HL-60 (cell line): ENCODE data around the gene ADSL.

Experiments
- DNase-seq, 2 experiments: peaks; one replicate each; pipeline ENCODE4 v3.0.0-alpha.2; 2010 to 2020; ENCODE audit warnings: low read depth in 1 of 2, low spot score in 1 of 2
- H3K27ac ChIP-seq: fragments of 250-450 bp; sonication (Bioruptor Pico); replicated peaks from 2 replicates; pipeline ENCODE4 v1.5.1; 2020; ENCODE audit warnings: mild to moderate bottlenecking, moderate library complexity
- H3K27me3 ChIP-seq: fragments of 250-450 bp; sonication (Bioruptor Pico); 2 replicates; pipeline ENCODE4 v1.5.1; 2021; ENCODE audit warnings: mild to moderate bottlenecking, moderate library complexity; ENCODE audit not compliant: insufficient read depth, poor library complexity, severe bottlenecking
- H3K4me3 ChIP-seq: replicated peaks from 2 replicates; pipeline ENCODE4 v1.5.1; 2011; ENCODE audit warnings: mild to moderate bottlenecking, control low read depth, low read length; ENCODE audit not compliant: insufficient read depth
- GABPA ChIP-seq: IDR thresholded peaks from 2 replicates; pipeline ENCODE4 v1.6.1; 2012; ENCODE audit warnings: low read depth
- POLR2AphosphoS5 ChIP-seq: IDR thresholded peaks from 2 replicates; pipeline ENCODE4 v1.6.1; 2012; ENCODE audit warnings: low read depth
- SPI1 ChIP-seq: IDR thresholded peaks from 2 replicates; pipeline ENCODE4 v1.6.1; 2012; ENCODE audit warnings: low read depth, mild to moderate bottlenecking, borderline replicate concordance
- TF ChIP-seq, protein P1 (sequence below): IDR thresholded peaks from one replicate; pipeline ENCODE4 v1.5.1; 2011; ENCODE audit warnings: low read length, control low read depth, inconsistent platforms; ENCODE audit not compliant: insufficient read depth
- TF ChIP-seq, protein P2 (sequence below): IDR thresholded peaks from 2 replicates; pipeline ENCODE4 v1.6.1; 2012; ENCODE audit warnings: low read depth; ENCODE audit not compliant: insufficient replicate concordance

The ADSL gene

DNA sequence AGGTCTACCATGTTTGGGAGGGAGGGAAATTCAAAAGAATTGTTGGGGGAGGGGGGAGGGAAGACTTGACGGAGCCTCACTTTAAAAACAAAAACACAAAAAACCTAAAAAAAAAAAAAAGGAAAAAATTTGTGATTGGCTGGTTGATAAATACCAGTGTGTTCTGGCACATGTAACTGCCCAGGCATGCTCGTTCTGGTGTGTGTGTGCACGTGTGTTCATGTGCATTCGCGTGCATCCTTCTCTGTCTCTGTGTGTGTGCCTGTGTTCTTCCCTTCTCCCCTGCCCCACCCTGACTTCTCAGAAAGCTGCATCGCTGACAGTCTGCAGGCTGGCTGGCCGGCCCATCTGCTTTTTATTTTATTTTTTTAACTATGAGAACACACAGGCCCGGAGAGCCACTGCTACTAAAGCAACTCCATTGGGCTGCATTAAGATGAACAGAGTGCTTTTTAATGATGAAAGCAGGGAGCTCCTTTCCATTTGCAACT is 22.6 kb upstream of the ADSL start:
- DNase-seq = no peak
- H3K27me3 ChIP-seq = no peaks in the 10 kb centered on the region
- no peak for TF ChIP-seq POLR2AphosphoS5
- TF ChIP-seq, protein P1, sequence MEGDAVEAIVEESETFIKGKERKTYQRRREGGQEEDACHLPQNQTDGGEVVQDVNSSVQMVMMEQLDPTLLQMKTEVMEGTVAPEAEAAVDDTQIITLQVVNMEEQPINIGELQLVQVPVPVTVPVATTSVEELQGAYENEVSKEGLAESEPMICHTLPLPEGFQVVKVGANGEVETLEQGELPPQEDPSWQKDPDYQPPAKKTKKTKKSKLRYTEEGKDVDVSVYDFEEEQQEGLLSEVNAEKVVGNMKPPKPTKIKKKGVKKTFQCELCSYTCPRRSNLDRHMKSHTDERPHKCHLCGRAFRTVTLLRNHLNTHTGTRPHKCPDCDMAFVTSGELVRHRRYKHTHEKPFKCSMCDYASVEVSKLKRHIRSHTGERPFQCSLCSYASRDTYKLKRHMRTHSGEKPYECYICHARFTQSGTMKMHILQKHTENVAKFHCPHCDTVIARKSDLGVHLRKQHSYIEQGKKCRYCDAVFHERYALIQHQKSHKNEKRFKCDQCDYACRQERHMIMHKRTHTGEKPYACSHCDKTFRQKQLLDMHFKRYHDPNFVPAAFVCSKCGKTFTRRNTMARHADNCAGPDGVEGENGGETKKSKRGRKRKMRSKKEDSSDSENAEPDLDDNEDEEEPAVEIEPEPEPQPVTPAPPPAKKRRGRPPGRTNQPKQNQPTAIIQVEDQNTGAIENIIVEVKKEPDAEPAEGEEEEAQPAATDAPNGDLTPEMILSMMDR = no peak
- TF ChIP-seq GABPA = no peak
- TF ChIP-seq, protein P2, sequence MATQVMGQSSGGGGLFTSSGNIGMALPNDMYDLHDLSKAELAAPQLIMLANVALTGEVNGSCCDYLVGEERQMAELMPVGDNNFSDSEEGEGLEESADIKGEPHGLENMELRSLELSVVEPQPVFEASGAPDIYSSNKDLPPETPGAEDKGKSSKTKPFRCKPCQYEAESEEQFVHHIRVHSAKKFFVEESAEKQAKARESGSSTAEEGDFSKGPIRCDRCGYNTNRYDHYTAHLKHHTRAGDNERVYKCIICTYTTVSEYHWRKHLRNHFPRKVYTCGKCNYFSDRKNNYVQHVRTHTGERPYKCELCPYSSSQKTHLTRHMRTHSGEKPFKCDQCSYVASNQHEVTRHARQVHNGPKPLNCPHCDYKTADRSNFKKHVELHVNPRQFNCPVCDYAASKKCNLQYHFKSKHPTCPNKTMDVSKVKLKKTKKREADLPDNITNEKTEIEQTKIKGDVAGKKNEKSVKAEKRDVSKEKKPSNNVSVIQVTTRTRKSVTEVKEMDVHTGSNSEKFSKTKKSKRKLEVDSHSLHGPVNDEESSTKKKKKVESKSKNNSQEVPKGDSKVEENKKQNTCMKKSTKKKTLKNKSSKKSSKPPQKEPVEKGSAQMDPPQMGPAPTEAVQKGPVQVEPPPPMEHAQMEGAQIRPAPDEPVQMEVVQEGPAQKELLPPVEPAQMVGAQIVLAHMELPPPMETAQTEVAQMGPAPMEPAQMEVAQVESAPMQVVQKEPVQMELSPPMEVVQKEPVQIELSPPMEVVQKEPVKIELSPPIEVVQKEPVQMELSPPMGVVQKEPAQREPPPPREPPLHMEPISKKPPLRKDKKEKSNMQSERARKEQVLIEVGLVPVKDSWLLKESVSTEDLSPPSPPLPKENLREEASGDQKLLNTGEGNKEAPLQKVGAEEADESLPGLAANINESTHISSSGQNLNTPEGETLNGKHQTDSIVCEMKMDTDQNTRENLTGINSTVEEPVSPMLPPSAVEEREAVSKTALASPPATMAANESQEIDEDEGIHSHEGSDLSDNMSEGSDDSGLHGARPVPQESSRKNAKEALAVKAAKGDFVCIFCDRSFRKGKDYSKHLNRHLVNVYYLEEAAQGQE = no peak
- no peak for TF ChIP-seq SPI1
- H3K4me3 ChIP-seq = no peak overlapping the region
- H3K27ac ChIP-seq = no peak overlapping the region

DNA sequence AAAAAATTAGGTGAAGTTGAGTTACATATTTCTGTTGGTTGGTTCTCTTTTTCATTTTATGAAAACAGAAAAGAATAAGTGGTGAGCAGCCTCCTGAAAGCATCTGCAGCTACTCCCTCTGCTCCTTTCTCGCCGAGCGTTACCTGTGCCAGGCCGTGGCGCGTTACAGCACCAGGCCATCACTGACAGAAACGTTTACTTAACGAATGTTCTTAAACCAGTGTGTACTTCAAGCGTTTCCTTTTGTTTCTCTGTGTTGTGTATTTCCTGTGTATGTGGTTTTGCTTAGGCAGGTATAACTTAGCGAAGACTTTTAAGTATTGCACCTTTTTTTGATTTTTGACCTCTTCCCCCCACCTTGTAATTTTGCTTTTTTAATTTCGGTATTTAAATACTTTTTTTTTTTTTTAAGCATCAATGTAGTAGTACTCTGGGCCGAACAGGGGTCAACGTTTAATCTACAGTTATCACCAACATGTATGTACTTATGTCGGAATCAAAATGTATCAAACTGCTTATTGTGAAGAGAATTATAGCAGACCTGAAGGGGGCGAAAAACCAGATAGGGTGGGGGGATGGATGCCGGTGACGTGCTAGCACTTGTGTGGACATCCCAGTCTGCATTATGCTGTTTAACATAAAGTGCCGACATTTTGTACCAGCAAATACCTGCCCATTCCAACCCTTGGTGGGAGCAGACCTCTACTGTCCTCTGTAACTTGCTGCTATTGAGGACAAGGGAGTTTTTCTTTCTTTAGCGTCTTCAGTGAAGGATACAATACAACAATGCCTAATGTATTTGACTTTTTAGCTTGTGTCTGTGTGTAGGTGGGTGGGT is 21.6 kb upstream of the ADSL start:
- TF ChIP-seq, protein P1 = no peak
- TF ChIP-seq, protein P2 = no peak
- TF ChIP-seq GABPA (no peak), POLR2AphosphoS5 (no peak), SPI1 (no peak)
- Histone ChIP-seq H3K27ac (no peak overlapping the region), H3K27me3 (no peaks in the 10 kb centered on the region), H3K4me3 (no peak overlapping the region)
- no peak for DNase-seq

DNA sequence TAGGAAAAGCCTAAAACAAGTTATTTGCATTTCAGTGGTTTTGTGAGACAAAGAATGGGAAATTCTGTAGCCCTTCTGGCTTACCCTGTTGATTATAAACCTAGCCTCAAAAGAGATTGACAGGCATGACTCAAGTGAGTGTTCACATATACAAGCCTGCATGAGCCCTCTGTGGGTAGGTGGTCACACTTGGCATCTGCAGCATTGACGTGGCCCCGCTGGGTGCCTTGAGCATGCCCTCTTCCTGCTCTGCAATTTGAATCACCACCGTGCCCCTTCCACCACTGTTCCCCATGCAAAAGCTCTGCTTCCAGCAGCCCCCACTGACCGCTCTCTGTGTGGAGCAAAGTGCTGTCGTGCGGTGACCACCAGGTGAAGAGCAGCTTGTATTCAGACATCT is 21.0 kb upstream of the ADSL start:
- TF ChIP-seq, protein P1 = no peak
- TF ChIP-seq, protein P2 = no peak
- no peak for TF ChIP-seq POLR2AphosphoS5
- no peak for TF ChIP-seq GABPA
- TF ChIP-seq SPI1 = no peak
- H3K27ac ChIP-seq = no peak overlapping the region
- no peak overlapping the region for H3K4me3 ChIP-seq
- H3K27me3 ChIP-seq = no peaks in the 10 kb centered on the region
- no peak for DNase-seq
